Activated naive CD8-positive, alpha-beta T cell (primary cell): ENCODE measurements around the gene TMCC2.

Experiments
- H3K27ac Mint-ChIP-seq: one replicate; pipeline ENCODE4 v1.8.0; 2021; ENCODE audit warnings: mixed read lengths
- H3K27me3 Mint-ChIP-seq: one replicate; pipeline ENCODE4 v1.8.0; 2021; ENCODE audit warnings: mixed read lengths
- H3K36me3 Mint-ChIP-seq: one replicate; pipeline ENCODE4 v1.8.0; 2021; ENCODE audit warnings: mixed read lengths
- H3K4me1 Mint-ChIP-seq: one replicate; pipeline ENCODE4 v1.8.0; 2021; ENCODE audit warnings: low read depth, mixed read lengths
- H3K4me3 Mint-ChIP-seq: one replicate; pipeline ENCODE4 v1.8.0; 2021; ENCODE audit warnings: mild to moderate bottlenecking, mixed read lengths
- H3K9me3 Mint-ChIP-seq: one replicate; pipeline ENCODE4 v1.8.0; 2021; ENCODE audit warnings: low read depth, mixed read lengths

TMCC2 gene

DNA sequence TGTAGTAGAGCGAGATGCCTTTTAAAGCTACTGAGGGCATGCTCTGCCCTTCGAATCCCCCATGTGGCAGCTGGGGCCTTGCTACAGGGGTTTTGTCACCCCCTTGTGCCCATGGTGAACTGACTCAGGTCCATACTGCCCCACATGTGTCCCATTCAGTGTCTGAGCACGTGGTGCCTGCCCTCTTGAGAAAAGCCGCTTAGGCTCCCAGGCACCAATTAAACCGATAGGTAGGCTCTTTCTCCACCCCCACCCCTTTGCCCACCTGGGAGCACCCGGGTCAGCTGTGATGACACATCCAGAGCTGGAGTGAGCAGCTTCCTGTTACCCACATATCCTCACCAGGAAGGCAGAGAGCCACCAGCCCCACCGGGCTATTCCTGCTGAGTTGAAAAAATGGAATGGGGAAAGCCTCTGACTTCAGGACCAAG lies 30.5 kb downstream of the TMCC2 start:
- no peak overlapping the region for H3K27ac Mint-ChIP-seq
- H3K4me3 Mint-ChIP-seq, result no peak overlapping the region
- H3K4me1 Mint-ChIP-seq, result peaks cover 15% of the 10 kb centered on the region
- H3K36me3 Mint-ChIP-seq, result no peaks in the 10 kb centered on the region
- no peaks in the 10 kb centered on the region for H3K9me3 Mint-ChIP-seq
- H3K27me3 Mint-ChIP-seq, result no peaks in the 10 kb centered on the region

DNA sequence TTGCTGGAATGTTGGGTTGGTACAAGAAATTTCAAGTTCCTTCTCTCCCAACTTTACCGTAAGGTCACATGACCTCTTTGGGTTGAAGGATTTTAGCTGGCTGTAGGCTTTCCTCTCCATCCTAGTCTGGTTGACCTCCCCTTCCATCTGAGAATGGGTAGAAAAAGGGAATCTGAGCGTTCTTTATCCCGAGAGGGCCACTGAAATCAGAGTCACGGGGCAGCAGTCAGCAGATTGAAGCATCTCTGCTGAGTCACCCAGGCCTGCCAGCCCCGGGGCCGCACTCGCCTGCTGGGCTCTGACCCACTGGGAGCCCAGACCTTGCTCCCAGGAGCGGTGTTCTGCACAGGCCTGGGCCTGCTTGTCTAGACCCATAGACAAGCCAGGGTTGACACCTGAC lies 31.0 kb downstream of the TMCC2 start:
- H3K4me1 Mint-ChIP-seq, result peaks cover 15% of the 10 kb centered on the region
- no peaks in the 10 kb centered on the region for H3K36me3 Mint-ChIP-seq
- H3K9me3 Mint-ChIP-seq, result no peaks in the 10 kb centered on the region
- H3K27me3 Mint-ChIP-seq, result no peaks in the 10 kb centered on the region
- no peak overlapping the region for H3K27ac Mint-ChIP-seq
- no peak overlapping the region for H3K4me3 Mint-ChIP-seq

DNA sequence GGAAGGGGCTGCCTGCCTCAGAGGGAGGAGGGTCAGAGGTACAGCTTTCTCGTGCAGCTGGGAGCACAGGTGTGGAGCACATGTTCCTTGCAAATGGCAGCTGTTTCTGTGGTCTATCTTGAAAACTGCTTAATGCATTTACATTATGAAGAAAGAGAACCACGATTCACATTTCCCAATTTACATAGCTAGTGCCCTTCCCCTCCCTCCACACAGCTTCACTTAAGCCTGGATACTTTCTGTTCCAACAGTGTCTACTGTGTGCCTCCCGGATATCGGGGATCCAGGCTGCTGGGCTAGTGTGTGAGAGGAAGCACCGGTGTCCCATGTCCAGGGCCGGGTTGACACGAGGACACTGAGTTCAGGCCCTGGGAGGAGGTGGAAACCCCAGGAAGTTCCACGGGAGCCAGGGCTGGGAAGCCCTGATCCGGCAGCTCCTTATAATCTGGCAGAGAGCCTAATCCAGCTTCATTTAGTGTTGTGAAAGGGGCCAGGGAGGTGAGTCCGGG lies 31.6 kb downstream of the TMCC2 start:
- H3K9me3 Mint-ChIP-seq, result no peaks in the 10 kb centered on the region
- H3K4me1 Mint-ChIP-seq, result peaks cover 15% of the 10 kb centered on the region
- no peak overlapping the region for H3K4me3 Mint-ChIP-seq
- no peak overlapping the region for H3K27ac Mint-ChIP-seq
- no peaks in the 10 kb centered on the region for H3K36me3 Mint-ChIP-seq
- H3K27me3 Mint-ChIP-seq, result no peaks in the 10 kb centered on the region

DNA sequence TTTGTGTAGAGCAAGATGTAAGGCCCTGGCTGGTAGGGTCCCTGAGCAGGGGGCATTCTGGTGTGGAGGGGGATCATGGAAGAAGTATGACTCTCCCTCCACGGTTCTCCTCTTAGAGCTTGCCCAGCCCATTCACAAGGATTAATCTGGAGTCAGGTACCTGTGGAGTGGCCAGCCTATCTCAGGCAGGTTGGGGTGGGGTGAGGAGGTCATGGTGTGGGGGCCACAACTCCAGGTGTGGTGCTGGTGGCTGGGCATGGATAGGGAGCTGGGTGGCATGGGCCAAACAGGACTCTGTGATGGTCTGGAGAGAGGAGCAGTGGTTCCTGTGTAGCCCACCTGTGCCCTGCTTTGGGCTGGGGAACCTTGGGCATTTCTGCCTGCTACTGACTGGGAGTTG lies 32.3 kb downstream of the TMCC2 start:
- Mint-ChIP-seq H3K36me3 (no peaks in the 10 kb centered on the region), H3K27ac (no peak overlapping the region), H3K4me3 (no peak overlapping the region), H3K9me3 (no peaks in the 10 kb centered on the region), H3K4me1 (peaks cover 15% of the 10 kb centered on the region), H3K27me3 (no peaks in the 10 kb centered on the region)

DNA sequence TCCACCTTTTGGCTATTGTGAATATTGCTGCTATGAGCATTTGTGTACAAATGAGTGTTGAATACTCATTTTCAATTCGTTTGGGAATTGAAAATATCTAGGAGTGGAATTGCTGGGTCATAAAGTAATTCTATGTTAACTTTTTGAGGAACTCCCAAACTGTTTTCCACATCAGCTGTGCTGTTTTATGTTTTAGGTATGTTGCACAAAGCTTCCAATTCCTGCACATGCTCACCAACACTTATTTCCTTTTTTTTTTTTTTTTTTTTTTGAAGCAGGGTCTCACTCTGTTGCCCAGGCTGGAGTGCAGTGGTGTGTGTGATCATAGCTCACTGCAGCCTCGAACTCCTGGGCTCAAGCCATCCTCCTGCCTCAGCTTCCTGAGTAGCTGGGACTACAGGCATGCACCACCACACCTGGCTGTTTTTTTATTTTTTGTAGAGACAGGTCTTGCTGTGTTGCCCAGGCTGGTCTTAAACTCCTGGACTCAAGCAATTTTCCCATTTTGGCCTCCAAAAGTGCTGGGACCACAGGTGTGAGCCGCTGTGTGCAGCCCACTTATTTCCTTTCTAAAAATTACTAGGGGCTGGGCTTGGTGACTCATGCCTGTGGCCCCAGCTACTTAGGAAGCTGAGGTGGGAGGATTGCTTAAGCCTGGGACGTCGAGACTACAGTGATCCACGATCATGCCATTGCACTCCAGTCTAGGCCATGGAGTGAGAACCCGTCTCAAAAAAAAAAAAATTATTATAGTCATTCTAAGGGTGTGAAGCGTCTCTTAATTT lies 33.4 kb downstream of the TMCC2 start:
- Mint-ChIP-seq H3K27me3 (no peaks in the 10 kb centered on the region), H3K4me1 (peaks cover 14% of the 10 kb centered on the region), H3K4me3 (no peak overlapping the region), H3K27ac (no peak overlapping the region), H3K36me3 (no peaks in the 10 kb centered on the region), H3K9me3 (no peaks in the 10 kb centered on the region)

DNA sequence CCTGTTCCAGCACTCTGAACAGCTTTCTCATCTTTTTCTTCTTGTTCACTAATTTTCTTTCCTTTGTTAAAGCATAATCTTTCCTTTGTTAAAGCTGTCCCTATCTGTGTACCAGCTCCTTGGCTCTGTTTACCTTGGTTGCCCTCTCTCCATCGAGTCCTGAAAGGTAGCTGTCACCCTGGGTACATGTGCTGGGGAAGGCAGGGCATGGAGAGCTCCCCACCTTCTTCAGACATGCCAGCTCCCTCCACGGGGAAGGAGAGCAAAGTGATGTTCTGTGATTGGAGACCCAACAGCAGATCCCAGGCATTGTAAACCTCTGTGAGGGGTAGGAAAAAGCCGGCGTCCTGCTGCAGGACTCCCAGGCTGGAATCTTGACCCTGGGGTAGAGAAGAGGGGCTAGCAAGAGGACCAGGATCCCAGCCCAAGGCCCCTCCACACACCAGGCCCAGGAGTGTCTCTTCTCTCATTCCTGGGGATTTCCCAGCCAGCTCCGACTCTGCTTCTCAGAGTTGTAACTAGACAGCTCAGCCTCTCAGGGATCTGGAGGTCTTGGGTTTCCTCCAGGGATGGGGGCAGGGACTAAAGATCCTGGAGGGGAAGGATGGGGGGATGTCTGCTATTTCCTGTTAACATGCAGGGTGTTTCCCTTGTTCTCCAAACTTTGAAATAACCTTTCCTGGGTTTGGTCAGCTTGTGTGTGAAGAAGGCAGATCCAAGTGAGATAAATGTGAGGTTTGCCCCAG lies 34.4 kb downstream of the TMCC2 start:
- Mint-ChIP-seq H3K9me3 (no peaks in the 10 kb centered on the region), H3K27me3 (no peaks in the 10 kb centered on the region), H3K4me3 (no peak overlapping the region), H3K27ac (no peak overlapping the region), H3K36me3 (no peaks in the 10 kb centered on the region), H3K4me1 (peaks cover 14% of the 10 kb centered on the region)

DNA sequence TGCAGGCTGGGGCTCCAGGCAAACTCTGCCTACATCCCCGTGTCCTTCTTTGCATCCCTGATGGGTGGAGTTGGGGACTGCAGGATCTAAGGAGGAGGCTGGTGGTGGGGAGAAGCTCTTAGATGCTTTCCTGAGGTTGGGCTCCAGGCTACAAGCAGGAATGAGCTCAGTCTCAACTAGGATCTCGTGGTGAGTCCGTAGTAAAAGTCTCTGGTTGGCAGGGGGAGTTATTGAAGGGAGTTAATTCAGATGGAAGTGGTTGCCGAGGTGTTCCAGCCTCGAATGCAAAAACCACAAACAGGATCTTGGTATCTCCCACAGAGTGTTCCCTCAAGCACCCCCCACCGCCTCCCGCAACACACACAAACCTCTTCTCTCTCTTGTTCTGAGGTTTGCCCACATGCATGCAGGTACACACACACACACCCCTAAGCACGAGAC lies 35.0 kb downstream of the TMCC2 start:
- H3K4me1 Mint-ChIP-seq, result peaks cover 14% of the 10 kb centered on the region
- no peaks in the 10 kb centered on the region for H3K27me3 Mint-ChIP-seq
- no peaks in the 10 kb centered on the region for H3K9me3 Mint-ChIP-seq
- no peaks in the 10 kb centered on the region for H3K36me3 Mint-ChIP-seq
- no peak overlapping the region for H3K4me3 Mint-ChIP-seq
- no peak overlapping the region for H3K27ac Mint-ChIP-seq

DNA sequence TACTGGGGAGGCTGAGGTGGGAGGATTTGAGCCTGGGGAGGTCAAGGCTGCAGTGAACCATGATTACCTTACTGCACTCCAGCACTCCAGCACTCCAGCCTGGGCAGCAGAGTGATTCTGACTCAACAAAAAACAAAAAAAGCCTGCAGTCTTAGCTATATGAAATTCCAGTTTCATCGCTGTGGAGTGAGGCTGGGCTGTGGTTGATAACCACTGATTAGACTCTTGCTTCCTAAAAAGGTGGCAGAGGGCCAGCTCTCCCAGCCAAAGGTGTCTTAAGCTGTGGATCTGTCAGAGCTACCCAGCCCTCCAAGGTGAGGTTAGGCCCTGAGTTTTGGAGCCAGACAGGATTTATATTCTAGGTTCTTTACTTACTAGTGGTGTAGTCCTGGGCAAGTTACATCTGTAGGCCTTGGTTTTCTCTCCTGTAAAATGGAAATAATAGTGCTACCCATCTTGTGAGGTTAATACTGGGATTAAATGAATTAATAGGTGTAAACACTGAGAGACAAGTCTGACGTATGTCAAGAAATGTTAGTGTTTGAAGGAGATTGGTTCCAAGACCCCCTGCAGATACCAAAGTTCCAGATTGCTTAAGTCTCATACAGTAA lies 35.9 kb downstream of the TMCC2 start:
- H3K36me3 Mint-ChIP-seq, result no peaks in the 10 kb centered on the region
- no peaks in the 10 kb centered on the region for H3K27me3 Mint-ChIP-seq
- H3K4me1 Mint-ChIP-seq, result peaks cover 14% of the 10 kb centered on the region
- no peaks in the 10 kb centered on the region for H3K9me3 Mint-ChIP-seq
- H3K4me3 Mint-ChIP-seq, result no peak overlapping the region
- no peak overlapping the region for H3K27ac Mint-ChIP-seq

DNA sequence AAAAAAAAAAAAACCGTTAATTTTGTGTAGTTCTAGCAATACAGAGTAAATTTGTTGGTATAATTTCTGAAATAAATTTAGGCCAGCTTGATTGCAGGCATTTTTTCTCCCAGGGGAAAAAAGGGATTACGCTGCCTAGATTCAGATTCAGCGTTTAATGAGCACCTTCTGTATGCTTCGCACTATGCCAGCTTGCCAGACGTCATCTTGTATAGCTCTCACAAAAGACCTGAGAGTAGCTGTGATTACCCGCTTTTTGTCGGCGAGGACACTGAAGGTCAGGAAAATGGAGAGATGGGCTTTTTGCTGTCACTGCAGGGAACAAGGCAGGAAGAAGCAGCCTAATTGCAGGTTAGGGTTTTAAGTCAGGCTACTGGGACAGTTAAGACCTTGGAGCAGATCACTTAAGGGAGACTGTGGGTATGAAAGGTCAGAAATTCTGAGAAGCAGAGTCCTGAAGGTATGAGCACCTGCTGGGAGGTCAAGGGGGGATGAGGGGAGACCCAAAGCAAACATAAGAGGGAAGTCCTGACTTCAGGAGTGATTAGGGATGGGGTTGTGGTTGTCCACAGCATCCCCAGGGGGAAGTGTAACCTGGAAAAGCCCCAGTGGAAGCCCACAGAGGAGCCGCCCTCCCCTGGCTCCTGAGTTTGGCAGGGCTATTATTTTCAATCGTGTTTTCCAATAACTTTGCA lies 39.0 kb downstream of the TMCC2 start:
- H3K4me1 Mint-ChIP-seq, result peaks cover 11% of the 10 kb centered on the region
- H3K9me3 Mint-ChIP-seq, result no peaks in the 10 kb centered on the region
- no peak overlapping the region for H3K27ac Mint-ChIP-seq
- no peaks in the 10 kb centered on the region for H3K36me3 Mint-ChIP-seq
- H3K27me3 Mint-ChIP-seq, result no peaks in the 10 kb centered on the region
- no peak overlapping the region for H3K4me3 Mint-ChIP-seq

DNA sequence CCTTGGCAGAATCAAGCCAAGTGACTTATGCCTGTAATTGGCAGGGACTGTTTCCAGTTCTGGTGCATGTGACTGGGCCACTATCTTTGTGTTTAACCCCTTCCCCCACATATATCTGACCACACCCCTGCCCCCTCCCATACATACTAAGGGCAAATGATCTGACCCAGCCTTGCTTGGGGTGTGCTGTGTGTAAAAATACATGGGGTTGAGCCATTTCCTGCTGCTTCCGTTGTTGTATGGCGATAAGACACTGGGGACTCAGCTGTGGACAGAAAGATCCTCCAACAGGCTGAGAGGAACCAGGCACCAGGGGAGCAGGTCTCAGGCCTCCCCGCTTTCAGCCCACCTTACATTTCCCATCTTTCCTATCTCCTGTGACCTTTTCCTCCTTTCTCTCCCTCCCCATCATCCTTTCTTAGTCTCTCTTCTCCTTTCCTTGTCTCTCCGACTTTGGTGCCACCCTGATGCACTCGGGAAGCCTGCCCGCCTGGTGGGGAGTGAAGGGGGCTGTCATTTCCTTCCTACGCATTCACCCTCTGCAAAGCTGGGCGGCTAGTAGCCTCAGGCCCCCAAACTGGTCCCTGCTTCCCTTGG lies 39.7 kb downstream of the TMCC2 start:
- no peak overlapping the region for H3K4me3 Mint-ChIP-seq
- H3K4me1 Mint-ChIP-seq, result peaks cover 8% of the 10 kb centered on the region

DNA sequence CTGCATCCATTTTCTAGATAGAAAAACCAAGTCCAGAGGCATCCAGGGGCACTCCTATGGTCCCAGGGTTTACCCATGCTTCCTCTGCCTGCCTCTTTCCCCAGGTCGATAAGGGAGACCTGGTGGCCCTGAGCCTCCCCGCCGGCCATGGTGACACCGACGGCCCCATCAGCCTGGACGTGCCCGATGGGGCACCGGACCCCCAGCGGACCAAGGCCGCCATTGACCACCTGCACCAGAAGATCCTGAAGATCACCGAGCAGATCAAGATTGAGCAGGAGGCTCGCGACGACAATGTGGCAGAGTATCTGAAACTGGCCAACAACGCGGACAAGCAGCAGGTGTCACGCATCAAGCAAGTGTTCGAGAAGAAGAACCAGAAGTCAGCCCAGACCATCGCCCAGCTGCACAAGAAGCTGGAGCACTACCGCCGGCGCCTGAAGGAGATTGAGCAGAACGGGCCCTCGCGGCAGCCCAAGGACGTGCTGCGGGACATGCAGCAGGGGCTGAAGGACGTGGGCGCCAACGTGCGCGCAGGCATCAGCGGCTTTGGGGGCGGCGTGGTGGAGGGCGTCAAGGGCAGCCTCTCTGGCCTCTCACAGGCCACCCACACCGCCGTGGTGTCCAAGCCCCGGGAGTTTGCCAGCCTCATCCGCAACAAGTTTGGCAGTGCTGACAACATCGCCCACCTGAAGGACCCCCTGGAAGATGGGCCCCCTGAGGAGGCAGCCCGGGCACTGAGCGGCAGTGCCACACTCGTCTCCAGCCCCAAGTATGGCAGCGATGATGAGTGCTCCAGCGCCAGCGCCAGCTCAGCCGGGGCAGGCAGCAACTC lies 41.3 kb downstream of the TMCC2 start:
- H3K9me3 Mint-ChIP-seq, result no peaks in the 10 kb centered on the region
- H3K4me3 Mint-ChIP-seq, result no peak overlapping the region
- H3K36me3 Mint-ChIP-seq, result no peaks in the 10 kb centered on the region
- no peak overlapping the region for H3K27ac Mint-ChIP-seq
- no peaks in the 10 kb centered on the region for H3K27me3 Mint-ChIP-seq
- H3K4me1 Mint-ChIP-seq, result peaks cover 7% of the 10 kb centered on the region

More for the DNA sequence above, 39.7 kb downstream of the TMCC2 start:
- Mint-ChIP-seq H3K27ac (no peak overlapping the region), H3K9me3 (no peaks in the 10 kb centered on the region), H3K27me3 (no peaks in the 10 kb centered on the region), H3K36me3 (no peaks in the 10 kb centered on the region)

DNA sequence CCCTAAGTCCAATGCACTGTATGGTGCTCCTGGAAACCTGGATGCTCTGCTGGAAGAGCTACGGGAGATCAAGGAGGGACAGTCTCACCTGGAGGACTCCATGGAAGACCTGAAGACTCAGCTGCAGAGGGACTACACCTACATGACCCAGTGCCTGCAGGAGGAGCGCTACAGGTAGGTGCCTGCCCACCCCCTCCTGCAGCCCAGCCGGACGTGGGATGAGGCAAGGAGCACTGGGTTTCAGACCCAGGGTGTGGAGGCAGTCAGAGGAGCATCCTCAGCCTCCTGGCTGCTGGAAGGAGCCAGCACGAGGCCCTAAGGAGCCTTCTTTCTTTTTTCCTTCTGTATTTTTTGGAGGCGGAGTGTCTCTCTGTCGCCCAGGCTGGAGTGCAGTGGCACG lies 42.0 kb downstream of the TMCC2 start:
- no peak overlapping the region for H3K27ac Mint-ChIP-seq
- peaks cover 10% of the 10 kb centered on the region for H3K4me1 Mint-ChIP-seq
- H3K36me3 Mint-ChIP-seq, result no peaks in the 10 kb centered on the region
- no peaks in the 10 kb centered on the region for H3K27me3 Mint-ChIP-seq
- no peak overlapping the region for H3K4me3 Mint-ChIP-seq
- H3K9me3 Mint-ChIP-seq, result no peaks in the 10 kb centered on the region

DNA sequence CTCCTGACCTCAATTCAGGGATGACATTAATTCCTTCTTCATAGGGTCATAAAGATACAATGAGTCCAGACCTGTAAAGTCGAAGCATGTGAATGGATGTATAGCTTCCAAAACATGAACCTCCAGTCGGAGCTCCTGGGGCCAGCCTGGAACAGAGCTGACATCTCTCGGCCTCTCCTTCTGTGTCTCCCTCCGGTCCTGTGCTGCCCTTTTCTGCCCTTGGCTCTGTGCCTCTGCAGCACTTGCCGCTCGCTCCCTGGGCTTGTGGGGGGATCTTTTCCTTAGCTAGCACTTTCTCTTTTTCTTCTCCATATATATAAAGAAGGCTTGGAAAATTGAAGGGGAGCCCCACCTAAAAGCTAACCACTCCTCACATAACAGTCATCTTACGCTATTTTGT lies 42.5 kb downstream of the TMCC2 start:
- H3K27ac Mint-ChIP-seq, result no peak overlapping the region
- no peaks in the 10 kb centered on the region for H3K27me3 Mint-ChIP-seq
- H3K4me1 Mint-ChIP-seq, result peaks cover 16% of the 10 kb centered on the region
- no peaks in the 10 kb centered on the region for H3K9me3 Mint-ChIP-seq
- H3K36me3 Mint-ChIP-seq, result no peaks in the 10 kb centered on the region
- no peak overlapping the region for H3K4me3 Mint-ChIP-seq

DNA sequence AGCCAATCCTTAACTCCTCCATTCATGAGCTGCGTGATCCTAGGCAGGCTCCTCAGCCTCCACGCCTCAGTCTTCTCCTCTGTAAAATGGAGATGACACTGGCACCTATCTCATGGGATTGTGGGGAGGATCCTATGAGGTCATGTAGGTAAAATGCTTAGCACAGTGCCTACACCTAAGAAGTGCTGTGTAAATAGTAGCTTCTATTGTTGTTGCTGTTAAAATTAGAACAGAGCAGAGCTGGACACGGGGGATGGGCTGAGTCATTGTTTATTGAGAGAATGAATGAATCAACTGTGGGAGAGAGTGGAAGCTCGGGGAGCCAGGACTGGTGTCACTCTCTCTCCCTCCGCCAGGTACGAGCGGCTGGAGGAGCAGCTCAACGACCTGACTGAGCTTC lies 43.0 kb downstream of the TMCC2 start:
- Mint-ChIP-seq H3K4me3 (no peak overlapping the region), H3K27me3 (no peaks in the 10 kb centered on the region), H3K27ac (no peak overlapping the region), H3K36me3 (no peaks in the 10 kb centered on the region), H3K4me1 (peaks cover 21% of the 10 kb centered on the region), H3K9me3 (no peaks in the 10 kb centered on the region)
